Measurements from ENCODE around the gene OR2G3. TPM values are rescaled to one million over a fixed set of nuclear protein-coding genes. Genes with fewer than 3 reads are reported as not detected.

The OR2G3 gene
- total and polyA plus RNA-seq, 2 donors (not counting 3 experiments of a cell fraction or from before 2014, with no cell fraction given) = not detected

- H3K9me3 ChIP-seq (replicated peaks; ENCODE audit: control insufficient read depth, insufficient read depth, low read length) = peaks cover 1% of the 10 kb centered on the region
- H3K4me2 ChIP-seq (ENCODE audit: insufficient read depth, low read length) = no peak overlapping the region
- no peaks in the 10 kb centered on the region for H4K20me1 ChIP-seq (replicated peaks; ENCODE audit: control insufficient read depth, extremely low read depth, insufficient read depth, low read length)
- H2AFZ ChIP-seq (ENCODE audit: low read depth, low read length) = no peak overlapping the region
- H3K27ac ChIP-seq (ENCODE audit: insufficient read depth, low read depth, low read length) = no peak overlapping the region
- no peaks in the 10 kb centered on the region for H3K4me1 ChIP-seq (ENCODE audit: control insufficient read depth, extremely low read depth, insufficient read depth, low read length)
- intact Hi-C loops (cut with micrococcal nuclease) = no loop called here
- H3K36me3 ChIP-seq (ENCODE audit: control insufficient read depth in 2 of 2, extremely low read depth in 1 of 2, insufficient read depth in 2 of 2, low read length in 2 of 2) = no peaks in the 10 kb centered on the region
- H3K4me3 ChIP-seq (replicated peaks in 1 of 3; ENCODE audit: insufficient read depth in 1 of 3, low read depth in 1 of 3, low read length in 3 of 3) = no peak overlapping the region
- no peak overlapping the region for H3K9ac ChIP-seq (replicated peaks; ENCODE audit: extremely low read depth, insufficient read depth, low read length)
- FAIRE-seq = no peak
- H3K79me2 ChIP-seq (ENCODE audit: control insufficient read depth, insufficient read depth, low read length) = no peaks in the 10 kb centered on the region
- dilution Hi-C loops (cut with MboI; ENCODE audit: extremely low pct_ligation_motif_present, low sequenced_read_pairs) = no loop called here
- no peaks in the 10 kb centered on the region for H3K9me1 ChIP-seq (replicated peaks; ENCODE audit: control insufficient read depth, extremely low read depth, insufficient read depth, low read length)
- BruUV-seq (replicated peaks) = no TSS peak
- DNase-seq (ENCODE audit: low read depth, low spot score) = no peak
- CTCF ChIA-PET = no interaction called here
- POLR2A ChIA-PET = no interaction called here
- no peak for TF ChIP-seq GATA2 (IDR thresholded peaks at IDR 0.05; ENCODE audit: insufficient read depth, insufficient read length, low read depth, low read length)
- TF ChIP-seq MAX (IDR thresholded peaks at IDR 0.05; ENCODE audit: insufficient read depth, insufficient read length) = no peak
- TF ChIP-seq POLR2A (IDR thresholded peaks at IDR 0.05; ENCODE audit: low read depth, low read length) = no peak
- TF ChIP-seq EZH2 (IDR thresholded peaks at IDR 0.05; ENCODE audit: borderline replicate concordance, low read depth, low read length, severe bottlenecking) = no peak
- TF ChIP-seq, protein P1, sequence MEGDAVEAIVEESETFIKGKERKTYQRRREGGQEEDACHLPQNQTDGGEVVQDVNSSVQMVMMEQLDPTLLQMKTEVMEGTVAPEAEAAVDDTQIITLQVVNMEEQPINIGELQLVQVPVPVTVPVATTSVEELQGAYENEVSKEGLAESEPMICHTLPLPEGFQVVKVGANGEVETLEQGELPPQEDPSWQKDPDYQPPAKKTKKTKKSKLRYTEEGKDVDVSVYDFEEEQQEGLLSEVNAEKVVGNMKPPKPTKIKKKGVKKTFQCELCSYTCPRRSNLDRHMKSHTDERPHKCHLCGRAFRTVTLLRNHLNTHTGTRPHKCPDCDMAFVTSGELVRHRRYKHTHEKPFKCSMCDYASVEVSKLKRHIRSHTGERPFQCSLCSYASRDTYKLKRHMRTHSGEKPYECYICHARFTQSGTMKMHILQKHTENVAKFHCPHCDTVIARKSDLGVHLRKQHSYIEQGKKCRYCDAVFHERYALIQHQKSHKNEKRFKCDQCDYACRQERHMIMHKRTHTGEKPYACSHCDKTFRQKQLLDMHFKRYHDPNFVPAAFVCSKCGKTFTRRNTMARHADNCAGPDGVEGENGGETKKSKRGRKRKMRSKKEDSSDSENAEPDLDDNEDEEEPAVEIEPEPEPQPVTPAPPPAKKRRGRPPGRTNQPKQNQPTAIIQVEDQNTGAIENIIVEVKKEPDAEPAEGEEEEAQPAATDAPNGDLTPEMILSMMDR (IDR thresholded peaks at IDR 0.05; ENCODE audit: extremely low read depth in 1 of 2, insufficient read depth in 1 of 2, low read depth in 1 of 2, low read length in 2 of 2) = no peak
- TF ChIP-seq POLR2AphosphoS5 (IDR thresholded peaks at IDR 0.05; ENCODE audit: insufficient read depth, low read depth, low read length) = no peak
- H3K27me3 ChIP-seq (ENCODE audit: control insufficient read depth in 2 of 2, insufficient read depth in 2 of 2, low read length in 2 of 2) = no peaks in the 10 kb centered on the region
Observed at GRCh38 chr1:247562198-247562597, 43.2 kb upstream of the OR2G3 start.

- peaks cover 2% of the 10 kb centered on the region for H3K9me3 ChIP-seq (replicated peaks; ENCODE audit: control insufficient read depth, insufficient read depth, low read length)
- no peaks in the 10 kb centered on the region for H3K36me3 ChIP-seq (ENCODE audit: control insufficient read depth in 2 of 2, extremely low read depth in 1 of 2, insufficient read depth in 2 of 2, low read length in 2 of 2)
- no peaks in the 10 kb centered on the region for H3K79me2 ChIP-seq (ENCODE audit: control insufficient read depth, insufficient read depth, low read length)
- no peaks in the 10 kb centered on the region for H3K9me1 ChIP-seq (replicated peaks; ENCODE audit: control insufficient read depth, extremely low read depth, insufficient read depth, low read length)
- H3K4me2 ChIP-seq (ENCODE audit: insufficient read depth, low read length) = no peak overlapping the region
- BruUV-seq (replicated peaks) = no TSS peak
- no peak overlapping the region for H2AFZ ChIP-seq (ENCODE audit: low read depth, low read length)
- no peak overlapping the region for H3K9ac ChIP-seq (replicated peaks; ENCODE audit: extremely low read depth, insufficient read depth, low read length)
- TF ChIP-seq EZH2 (IDR thresholded peaks at IDR 0.05; ENCODE audit: borderline replicate concordance, low read depth, low read length, severe bottlenecking) (no peak), GATA2 (IDR thresholded peaks at IDR 0.05; ENCODE audit: insufficient read depth, insufficient read length, low read depth, low read length) (no peak), FOS (IDR thresholded peaks at IDR 0.05; ENCODE audit: borderline replicate concordance, insufficient read depth, low read length) (no peak), MAX (IDR thresholded peaks at IDR 0.05; ENCODE audit: insufficient read depth, insufficient read length) (no peak), POLR2AphosphoS5 (IDR thresholded peaks at IDR 0.05; ENCODE audit: insufficient read depth, low read depth, low read length) (no peak)
- ChIA-PET CTCF (no interaction called here), POLR2A (no interaction called here)
- no peaks in the 10 kb centered on the region for H4K20me1 ChIP-seq (replicated peaks; ENCODE audit: control insufficient read depth, extremely low read depth, insufficient read depth, low read length)
- H3K4me1 ChIP-seq (ENCODE audit: control insufficient read depth, extremely low read depth, insufficient read depth, low read length) = no peaks in the 10 kb centered on the region
- dilution Hi-C loops (cut with MboI; ENCODE audit: extremely low pct_ligation_motif_present, low sequenced_read_pairs) (no loop called here), intact Hi-C loops (cut with micrococcal nuclease) (no loop called here)
- H3K27me3 ChIP-seq (ENCODE audit: control insufficient read depth in 2 of 2, insufficient read depth in 2 of 2, low read length in 2 of 2) = no peaks in the 10 kb centered on the region
- no peak overlapping the region for H3K27ac ChIP-seq (ENCODE audit: insufficient read depth, low read depth, low read length)
- no peak overlapping the region for H3K4me3 ChIP-seq (replicated peaks in 1 of 3; ENCODE audit: insufficient read depth in 1 of 3, low read depth in 1 of 3, low read length in 3 of 3)
- DNase-seq (ENCODE audit: low read depth, low spot score) (no peak), FAIRE-seq (no peak)
Observed at GRCh38 chr1:247574236-247574635, 31.1 kb upstream of the OR2G3 start.
